Germinal center (tissue), 1 donor: Measurements from ENCODE around the gene AHNAK2.
"Not testable (repeated sequence)": the region's sequence is repeated elsewhere in the genome, so short reads cannot be mapped to it uniquely, and the experiment has no call there.

Source experiments
- DNase-seq: peaks from one replicate; pipeline ENCODE4 v3.0.0; 2012; ENCODE audit warnings: mixed read lengths, low spot score

AHNAK2 gene

GRCh38 chr14:104951863-104952657 lies 26.1 kb downstream of the AHNAK2 start:
- DNase-seq, result not testable (repeated sequence)

DNA sequence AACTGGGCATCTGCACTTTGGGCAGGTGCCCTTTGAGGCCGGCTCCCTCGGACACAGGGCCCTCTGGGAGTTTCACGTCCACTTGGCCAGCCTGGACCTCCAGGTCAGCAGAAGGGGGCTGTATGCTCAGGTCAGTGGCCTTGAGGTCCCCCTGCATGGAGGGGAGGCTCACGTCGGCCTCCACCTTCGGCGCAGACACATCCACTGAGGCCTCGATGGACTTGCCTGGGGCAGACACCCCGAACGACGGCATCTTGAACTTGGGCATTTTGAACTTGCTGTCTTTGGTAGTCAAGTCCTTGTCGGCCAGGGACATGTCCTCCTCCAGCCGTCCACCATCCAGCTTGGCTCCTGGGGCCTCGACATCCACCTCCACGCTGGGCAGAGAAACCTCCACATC lies 27.5 kb downstream of the AHNAK2 start:
- not testable (repeated sequence) for DNase-seq

DNA sequence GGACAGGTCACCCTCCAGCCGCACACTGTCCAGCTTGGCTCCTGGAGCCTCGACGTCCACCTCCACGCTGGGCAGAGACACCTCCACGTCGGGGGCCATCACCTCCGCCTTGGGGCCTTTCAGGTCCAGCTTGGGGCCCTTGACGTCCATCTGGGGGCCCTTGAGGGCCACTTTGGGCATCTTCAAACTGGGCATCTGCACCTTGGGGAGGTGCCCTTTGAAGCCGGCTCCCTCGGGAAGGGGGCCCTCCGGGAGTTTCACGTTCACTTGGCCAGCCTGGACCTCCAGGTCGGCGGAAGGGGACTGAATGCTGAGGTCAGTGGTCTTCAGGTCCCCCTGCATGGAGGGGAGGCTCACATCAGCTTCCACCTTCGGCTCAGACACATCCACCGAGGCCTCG lies 28.2 kb downstream of the AHNAK2 start:
- DNase-seq, result no peak

- not testable (repeated sequence) for DNase-seq
Observed at GRCh38 chr14:104949406-104949955, 28.7 kb downstream of the AHNAK2 start.

DNA sequence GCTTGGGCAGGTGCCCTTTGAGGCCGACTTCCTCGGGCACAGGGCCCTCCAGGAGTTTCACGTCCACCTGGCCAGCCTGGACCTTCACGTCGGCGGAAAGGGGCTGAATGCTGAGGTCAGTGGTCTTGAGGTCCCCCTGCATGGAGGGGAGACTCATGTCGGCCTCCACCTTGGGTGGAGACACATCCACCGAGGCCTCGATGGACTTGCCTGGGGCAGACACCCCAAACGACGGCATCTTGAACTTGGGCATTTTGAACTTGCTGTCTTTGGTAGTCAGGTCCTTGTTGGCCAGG lies 29.5 kb downstream of the AHNAK2 start:
- DNase-seq, result no peak

GRCh38 chr14:104947881-104948735 lies 30.1 kb downstream of the AHNAK2 start:
- DNase-seq, result not testable (repeated sequence)

GRCh38 chr14:104947201-104947600 lies 31.0 kb downstream of the AHNAK2 start:
- not testable (repeated sequence) for DNase-seq

DNA sequence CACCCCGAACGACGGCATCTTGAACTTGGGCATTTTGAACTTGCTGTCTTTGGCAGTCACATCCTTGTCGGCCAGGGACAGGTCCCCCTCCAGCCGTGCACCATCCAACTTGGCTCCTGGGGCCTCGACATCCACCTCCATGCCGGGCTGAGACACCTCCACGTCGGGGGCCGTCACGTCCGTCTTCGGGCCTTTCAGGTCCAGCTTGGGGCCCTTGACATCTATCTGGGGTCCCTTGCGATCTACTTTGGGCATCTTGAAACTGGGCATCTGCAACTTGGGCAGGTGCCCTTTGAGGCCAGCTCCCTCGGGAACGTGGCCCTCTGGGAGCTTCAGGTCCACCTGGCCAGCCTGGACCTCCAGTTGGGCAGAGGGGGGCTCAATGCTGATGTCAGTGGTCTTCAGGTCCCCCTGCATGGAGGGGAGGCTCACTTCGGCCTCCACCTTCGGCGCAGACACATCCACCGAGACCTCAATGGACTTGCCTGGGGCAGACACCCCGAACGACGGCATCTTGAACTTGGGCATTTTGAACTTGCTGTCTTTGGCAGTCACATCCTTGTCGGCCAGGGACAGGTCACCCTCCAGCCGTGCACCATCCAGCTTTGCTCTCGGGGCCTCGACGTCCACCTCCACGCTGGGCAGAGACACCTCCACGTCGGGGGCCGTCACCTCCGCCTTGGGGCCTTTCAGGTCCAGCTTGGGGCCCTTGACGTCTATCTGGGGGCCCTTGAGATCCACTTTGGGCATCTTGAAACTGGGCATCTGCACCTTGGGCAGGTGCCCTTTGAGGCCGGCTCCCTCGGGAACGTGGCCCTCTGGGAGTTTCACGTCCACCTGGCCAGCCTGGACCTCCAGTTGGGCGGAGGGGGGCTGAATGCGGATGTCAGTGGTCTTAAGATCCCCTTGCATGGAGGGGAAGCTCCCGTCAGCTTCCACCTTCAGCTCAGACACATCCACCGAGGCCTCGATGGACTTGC lies 31.9 kb downstream of the AHNAK2 start:
- not testable (repeated sequence) for DNase-seq

DNA sequence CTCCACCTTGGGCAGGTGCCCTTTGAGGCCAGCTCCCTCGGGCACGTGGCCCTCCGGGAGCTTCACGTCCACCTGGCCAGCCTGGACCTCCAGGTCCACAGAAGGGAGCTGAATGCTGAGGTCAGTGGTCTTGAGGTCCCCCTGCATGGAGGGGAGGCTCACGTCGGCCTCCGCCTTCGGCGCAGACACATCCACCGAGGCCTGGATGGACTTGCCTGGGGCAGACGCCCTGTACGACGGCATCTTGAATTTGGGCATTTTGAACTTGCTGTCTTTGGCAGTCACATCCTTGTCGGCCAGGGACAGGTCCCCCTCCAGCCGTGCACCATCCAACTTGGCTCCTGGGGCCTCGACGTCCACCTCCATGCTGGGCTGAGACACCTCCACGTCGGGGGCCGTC lies 32.9 kb downstream of the AHNAK2 start:
- DNase-seq, result not testable (repeated sequence)

- not testable (repeated sequence) for DNase-seq
Observed at GRCh38 chr14:104944436-104945205, 33.6 kb downstream of the AHNAK2 start.

DNA sequence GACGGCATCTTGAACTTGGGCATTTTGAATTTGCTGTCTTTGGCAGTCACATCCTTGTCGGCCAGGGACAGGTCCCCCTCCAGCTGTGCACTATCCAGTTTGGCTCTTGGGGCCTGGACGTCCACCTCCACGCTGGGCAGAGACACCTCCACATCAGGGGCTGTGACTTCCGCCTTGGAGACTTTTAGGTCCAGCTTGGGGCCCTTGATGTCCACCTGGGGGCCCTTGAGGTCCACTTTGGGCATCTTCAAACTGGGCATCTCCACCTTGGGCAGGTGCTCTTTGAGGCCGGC lies 34.2 kb downstream of the AHNAK2 start:
- DNase-seq, result not testable (repeated sequence)

- DNase-seq, result not testable (repeated sequence)
Observed at GRCh38 chr14:104943216-104944015, 34.8 kb downstream of the AHNAK2 start.

GRCh38 chr14:104942586-104942985 lies 35.6 kb downstream of the AHNAK2 start:
- DNase-seq, result no peak

DNA sequence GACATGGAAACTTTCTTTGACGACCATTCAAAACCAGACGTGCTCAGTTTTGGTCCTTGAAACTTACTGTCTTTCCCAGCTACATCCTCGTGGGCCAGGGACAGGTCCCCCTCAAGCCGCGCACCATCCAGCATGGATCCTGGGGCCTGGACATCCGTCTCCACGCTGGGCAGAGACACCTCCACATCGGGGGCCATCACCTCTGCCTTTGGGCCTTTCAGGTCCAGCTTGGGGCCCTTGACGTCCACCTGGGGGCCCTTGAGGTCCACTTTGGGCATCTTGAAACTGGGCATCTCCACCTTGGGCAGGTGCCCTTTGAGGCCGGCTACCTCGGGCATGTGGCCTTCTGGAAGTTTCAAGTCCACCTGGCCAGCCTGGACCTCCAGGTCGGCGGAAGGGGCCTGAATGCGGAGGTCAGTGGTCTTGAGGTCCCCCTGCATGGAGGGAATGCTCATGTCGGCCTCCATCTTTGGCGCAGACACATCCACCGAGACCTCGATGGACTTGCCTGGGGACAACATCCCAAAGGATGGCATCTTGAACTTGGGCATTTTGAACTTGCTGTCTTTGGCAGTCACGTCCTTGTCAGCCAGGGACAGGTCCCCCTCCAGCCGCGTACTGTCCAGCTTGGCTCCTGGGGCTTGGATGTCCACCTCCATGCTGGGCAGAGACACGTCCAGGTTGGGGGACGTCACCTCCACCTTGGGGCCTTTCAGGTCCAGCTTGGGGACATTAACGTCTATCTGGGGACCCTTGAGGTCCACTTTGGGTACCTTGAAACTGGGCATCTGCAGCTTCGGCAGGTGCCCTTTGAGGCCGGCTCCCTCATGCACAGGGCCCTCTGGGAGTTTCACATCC lies 36.4 kb downstream of the AHNAK2 start:
- no peak for DNase-seq

DNA sequence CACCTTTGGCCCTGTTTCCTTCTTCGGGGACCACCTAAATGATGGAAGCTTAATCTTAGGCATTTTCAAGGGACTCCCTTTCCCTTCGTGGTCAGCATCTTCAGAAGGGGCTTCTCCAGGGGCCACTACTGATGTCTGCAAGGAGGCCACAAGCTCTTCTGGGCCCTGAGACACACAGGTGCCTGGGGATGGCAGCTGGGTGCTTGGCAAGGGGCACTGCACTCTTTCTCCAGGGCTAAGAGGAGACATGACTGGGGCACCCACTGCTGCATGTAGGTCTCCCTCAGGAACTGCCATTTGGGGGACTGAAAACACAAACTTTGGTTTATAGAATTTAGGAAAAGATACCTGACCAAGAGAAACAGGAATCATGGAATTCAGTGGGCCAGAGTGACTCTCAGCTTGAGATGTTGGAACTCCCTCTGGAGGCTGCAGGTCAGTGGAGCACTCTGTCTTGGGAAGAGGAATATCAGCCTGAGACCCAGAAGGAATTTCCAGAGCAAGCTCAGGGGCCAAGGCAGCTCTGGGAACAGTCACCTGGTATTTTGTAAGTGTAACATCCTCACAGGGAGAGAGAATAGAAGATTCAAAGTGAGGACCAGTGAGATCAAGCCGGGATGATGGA lies 37.5 kb downstream of the AHNAK2 start:
- DNase-seq, result no peak

DNA sequence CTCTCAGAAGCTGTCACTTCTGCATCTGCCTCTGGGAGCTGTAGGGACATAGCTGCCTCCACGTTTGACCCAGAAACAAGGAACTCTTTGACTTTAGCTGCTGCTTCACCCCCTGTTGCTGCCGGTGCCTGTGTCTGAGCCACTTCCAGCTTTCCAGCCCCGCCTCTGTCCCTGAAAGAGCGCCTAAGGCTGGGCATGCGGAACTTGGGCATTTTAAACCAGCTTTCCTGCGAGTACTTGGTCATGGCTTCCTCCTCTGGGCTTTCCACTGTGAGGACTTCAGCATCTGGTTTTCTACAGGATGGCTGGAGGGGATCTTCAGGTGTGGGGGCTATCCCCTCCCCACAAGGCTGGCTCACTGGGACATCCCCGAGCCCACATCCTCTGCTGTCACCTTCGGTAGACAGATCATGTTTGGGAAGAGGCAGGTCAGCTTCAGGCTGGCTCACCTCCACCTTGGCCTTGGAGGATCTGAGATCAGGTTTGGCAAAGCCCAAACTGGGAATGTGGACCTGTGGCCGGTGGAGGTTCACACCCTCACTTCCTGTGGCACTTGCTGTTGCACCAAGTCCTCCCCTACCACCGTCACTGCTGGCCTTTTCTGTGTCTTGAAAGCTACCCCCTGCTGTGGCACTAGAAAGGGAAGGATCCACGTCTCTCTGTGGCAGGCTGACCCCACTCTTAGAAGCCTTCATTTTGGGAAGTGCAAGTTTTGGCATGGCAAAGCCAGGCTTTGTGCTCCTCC lies 38.3 kb downstream of the AHNAK2 start:
- DNase-seq, result no peak

DNA sequence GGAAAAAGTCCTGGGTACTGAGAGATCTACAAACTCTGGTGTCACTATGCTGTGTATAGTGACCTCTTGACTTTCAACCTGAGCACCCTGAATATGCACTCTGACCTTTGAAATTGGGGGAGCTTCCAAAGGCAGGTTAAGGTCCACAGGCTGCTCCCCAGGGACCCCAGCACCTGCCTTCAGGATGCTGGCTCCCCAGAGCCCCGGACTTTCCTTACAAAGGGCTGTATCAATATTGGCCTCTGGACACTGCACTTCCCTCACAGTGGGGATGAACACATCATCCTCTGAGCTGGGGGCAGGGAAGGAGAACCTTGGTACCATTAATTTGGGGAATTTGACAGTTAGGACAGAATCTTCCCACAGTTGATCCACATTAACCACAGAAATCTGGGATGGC lies 39.2 kb downstream of the AHNAK2 start:
- no peak for DNase-seq

DNA sequence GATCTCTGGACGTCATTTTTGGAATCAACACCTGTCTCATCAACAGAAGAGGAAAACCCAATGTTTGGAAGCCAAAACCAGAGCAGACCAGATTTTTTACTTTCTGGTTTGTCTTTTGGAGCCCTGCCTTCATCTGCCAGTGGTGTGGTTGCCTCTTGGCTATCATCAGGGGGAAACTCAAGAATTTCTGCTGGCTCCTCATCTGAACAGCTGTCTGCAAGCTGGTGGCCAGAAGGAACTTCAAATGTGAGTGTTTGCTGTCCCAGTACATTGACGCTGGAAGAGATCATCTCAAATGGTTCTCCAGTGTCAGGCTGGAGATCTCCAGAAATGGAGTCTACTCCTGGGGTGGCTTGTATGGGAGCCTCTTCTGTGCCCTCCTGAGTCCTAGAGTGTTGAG lies 39.7 kb downstream of the AHNAK2 start:
- no peak for DNase-seq
